HCT116 (cell line): ENCODE data around the gene ERMN. TPM values are rescaled to one million over a fixed set of nuclear protein-coding genes. Genes with fewer than 3 reads are reported as not detected.

Experiments used
- ATAC-seq: fragments of 200-7000 bp; cut with Tn5 transposase; 2 replicates; pipeline ENCODE4 v1.9.1; 2020; ENCODE audit warnings: mild to moderate bottlenecking, moderate library complexity
- BruUV-seq: library from RNA; stranded (reverse); fragments of 400-500 nt; replicated peaks from 2 replicates; lab custom pipeline; 2021; lab: Mats Ljungman, UMichigan
- CTCF ChIA-PET: fragments of 300-600 bp; sonication (Branson Sonifier 250); formaldehyde crosslinking; loops from one replicate; lab custom pipeline; 2021; ENCODE audit warnings: antibody characterized with exemption; lab: Charles Lee
- POLR2A ChIA-PET: fragments of 300-600, 350-600 bp; sonication (Branson Sonifier 250); formaldehyde crosslinking; loops from one replicate; lab custom pipeline; 2021; ENCODE audit warnings: antibody characterized with exemption; lab: Charles Lee
- RAD21 ChIA-PET, 2 experiments: fragments of 300-600 bp; sonication (Branson Sonifier 250); formaldehyde crosslinking; loops; one replicate each; lab custom pipeline; 2023; ENCODE audit warnings: low total read pairs in 2 of 2; ENCODE audit not compliant: uncharacterized antibody in 2 of 2, unreplicated experiment in 2 of 2, low non-redundant PET in 1 of 2; lab: Charles Lee
- DNase-seq: peaks from one replicate; pipeline ENCODE4 v3.0.0-alpha.2; 2010; ENCODE audit warnings: low read depth, low spot score
- H2AFZ ChIP-seq: fragments of 200-600 bp; shearing (Covaris generic), sonication (generic); 2 replicates; pipeline ENCODE4 v1.6.1; 2017; ENCODE audit warnings: low read depth, mixed run types, mixed read lengths, antibody characterized with exemption, low read length; ENCODE audit not compliant: poor library complexity, severe bottlenecking
- H3K27ac ChIP-seq: 2 replicates; pipeline ENCODE4 v1.5.1; 2012; ENCODE audit warnings: low read depth, low read length
- H3K27me3 ChIP-seq: fragments of 200-600 bp; sonication (generic); 2 replicates; pipeline ENCODE4 v1.6.1; 2016; ENCODE audit warnings: mixed run types, low read length, mixed read lengths; ENCODE audit not compliant: insufficient read depth
- H3K36me3 ChIP-seq, 2 experiments: fragments of 200-500 bp in 1 of 2; fragments of 200-600 bp in 1 of 2; sonication (Bioruptor generic) in 1 of 2; sonication (generic) in 1 of 2; 2 replicates each; pipeline versions ENCODE4 v1.5.1 to v1.6.1; 2014 to 2016; ENCODE audit warnings: low read length in 2 of 2, inconsistent platforms in 1 of 2, mixed read lengths in 1 of 2, mixed run types in 1 of 2; ENCODE audit not compliant: insufficient read depth in 2 of 2, control insufficient read depth in 1 of 2
- H3K4me1 ChIP-seq, 2 experiments: fragments of 200-600 bp in 1 of 2; sonication (generic) in 1 of 2; 2 replicates each; pipeline versions ENCODE4 v1.5.1 to v1.6.1; 2012 to 2017; ENCODE audit warnings: low read length in 2 of 2, inconsistent platforms in 1 of 2, mild to moderate bottlenecking in 1 of 2, mixed read lengths in 1 of 2, mixed run types in 1 of 2, moderate library complexity in 1 of 2; ENCODE audit not compliant: insufficient read depth in 2 of 2, control insufficient read depth in 1 of 2
- H3K4me2 ChIP-seq: fragments of 200-600 bp; sonication (generic); 2 replicates; pipeline ENCODE4 v1.6.1; 2017; ENCODE audit warnings: mixed run types, low read length, mixed read lengths
- H3K4me3 ChIP-seq, 2 experiments: fragments of 200-600 bp in 1 of 2; sonication (generic) in 1 of 2; replicated peaks in 1 of 2; 2 replicates each; pipeline ENCODE4 v1.5.1; 2011 to 2016; ENCODE audit warnings: low read length in 2 of 2, control low read depth in 1 of 2, low read depth in 1 of 2, mild to moderate bottlenecking in 1 of 2, mixed read lengths in 1 of 2, mixed run types in 1 of 2
- H3K79me2 ChIP-seq: fragments of 200-600 bp; sonication (generic); 2 replicates; pipeline ENCODE4 v1.6.1; 2017; ENCODE audit warnings: mild to moderate bottlenecking, mixed run types, low read length, moderate library complexity, mixed read lengths; ENCODE audit not compliant: insufficient read depth
- H3K9ac ChIP-seq: fragments of 200-600 bp; sonication (generic); 2 replicates; pipeline ENCODE4 v1.6.1; 2016; ENCODE audit warnings: low read length, mixed read lengths
- H3K9me2 ChIP-seq: fragments of 200-600 bp; sonication (generic), shearing (Covaris generic); 2 replicates; pipeline ENCODE4 v1.6.1; 2017; ENCODE audit warnings: mixed run types, mild to moderate bottlenecking, moderate library complexity; ENCODE audit not compliant: insufficient read depth
- H3K9me3 ChIP-seq, 2 experiments: fragments of 200-500 bp in 1 of 2; fragments of 200-600 bp in 1 of 2; sonication (Bioruptor generic) in 1 of 2; sonication (generic) in 1 of 2; 2 replicates each; pipeline ENCODE4 v1.6.1; 2014 to 2017; ENCODE audit warnings: low read length in 2 of 2, mixed read lengths in 2 of 2, inconsistent platforms in 1 of 2, low read depth in 1 of 2, mild to moderate bottlenecking in 1 of 2, mixed run types in 1 of 2, moderate library complexity in 1 of 2; ENCODE audit not compliant: control insufficient read depth in 1 of 2, insufficient read depth in 1 of 2
- H4K20me1 ChIP-seq: fragments of 200-600 bp; sonication (generic), shearing (Covaris generic); 2 replicates; pipeline ENCODE4 v1.6.1; 2017; ENCODE audit warnings: mixed run types, mild to moderate bottlenecking, moderate library complexity; ENCODE audit not compliant: insufficient read depth
- CBX3 ChIP-seq: IDR thresholded peaks from 2 replicates; pipeline ENCODE4 v1.6.1; 2012; ENCODE audit warnings: low read depth
- CEBPB ChIP-seq: IDR thresholded peaks from 2 replicates; pipeline ENCODE4 v1.6.1; 2012; ENCODE audit warnings: low read depth
- ELF1 ChIP-seq: IDR thresholded peaks from 2 replicates; pipeline ENCODE4 v1.6.1; 2012; ENCODE audit warnings: low read depth, borderline replicate concordance
- FOSL1 ChIP-seq: IDR thresholded peaks from 2 replicates; pipeline ENCODE4 v1.6.1; 2012; ENCODE audit warnings: low read depth
- POLR2A ChIP-seq: IDR thresholded peaks from 2 replicates; pipeline ENCODE4 v1.7.0; 2011; ENCODE audit warnings: borderline replicate concordance; ENCODE audit not compliant: insufficient read depth, insufficient read length; ENCODE audit errors: extremely low read depth
- POLR2AphosphoS5 ChIP-seq: IDR thresholded peaks from 2 replicates; pipeline ENCODE4 v1.6.1; 2011; ENCODE audit warnings: mild to moderate bottlenecking, low read depth, low read length, moderate library complexity
- RAD21 ChIP-seq: IDR thresholded peaks from 2 replicates; pipeline ENCODE4 v1.6.1; 2012; ENCODE audit warnings: low read depth, mild to moderate bottlenecking
- SIN3A ChIP-seq: IDR thresholded peaks from 2 replicates; pipeline ENCODE4 v1.6.1; 2012; ENCODE audit warnings: low read depth
- SP1 ChIP-seq: IDR thresholded peaks from 2 replicates; pipeline ENCODE4 v1.6.1; 2012; ENCODE audit warnings: low read depth
- SRF ChIP-seq: IDR thresholded peaks from 2 replicates; pipeline ENCODE4 v1.6.1; 2012; ENCODE audit warnings: low read depth
- TCF7L2 ChIP-seq: IDR thresholded peaks from 2 replicates; pipeline ENCODE4 v1.7.0; 2011; ENCODE audit warnings: borderline replicate concordance, inconsistent platforms; ENCODE audit not compliant: insufficient read depth, insufficient read length; ENCODE audit errors: extremely low read depth
- ZNF274 ChIP-seq: fragments of 200-500 bp; sonication (Bioruptor generic); IDR thresholded peaks from 2 replicates; pipeline ENCODE4 v1.6.1; 2014; ENCODE audit warnings: mild to moderate bottlenecking, low read depth, low read length, inconsistent platforms
- intact Hi-C: fragments of 100-400 bp; cut with micrococcal nuclease; formaldehyde crosslinking; loops from 2 replicates; pipeline ENCODE4 v1.10.0; 2022
- total RNA-seq: library from RNA; stranded (reverse); gene quantifications from one replicate; pipeline ENCODE4 v1.2.1, GENCODE V29; 2021; ENCODE audit not compliant: unreplicated experiment
- TF ChIP-seq, protein P1 (sequence below), 3 experiments: fragments of 200-600 bp in 1 of 3; sonication (generic) in 1 of 3; IDR thresholded peaks in 2 of 3; conservative IDR thresholded peaks in 1 of 3; 2 replicates each; pipeline ENCODE4 v1.5.1; 2012 to 2017; ENCODE audit warnings: low read depth in 2 of 3, low read length in 2 of 3, antibody characterized with exemption in 1 of 3, borderline replicate concordance in 1 of 3, control low read depth in 1 of 3, mild to moderate bottlenecking in 1 of 3, mixed read lengths in 1 of 3, mixed run types in 1 of 3, moderate library complexity in 1 of 3; ENCODE audit not compliant: insufficient read depth in 1 of 3
- TF ChIP-seq, protein P2 (sequence below): IDR thresholded peaks from 2 replicates; pipeline ENCODE4 v1.6.1; 2012; ENCODE audit warnings: low read depth
- TF ChIP-seq, protein P3 (sequence below): IDR thresholded peaks from 2 replicates; pipeline ENCODE4 v1.6.1; 2012

Gene ERMN
- total RNA-seq, 1 experiment from 2014 or later = not detected

DNA sequence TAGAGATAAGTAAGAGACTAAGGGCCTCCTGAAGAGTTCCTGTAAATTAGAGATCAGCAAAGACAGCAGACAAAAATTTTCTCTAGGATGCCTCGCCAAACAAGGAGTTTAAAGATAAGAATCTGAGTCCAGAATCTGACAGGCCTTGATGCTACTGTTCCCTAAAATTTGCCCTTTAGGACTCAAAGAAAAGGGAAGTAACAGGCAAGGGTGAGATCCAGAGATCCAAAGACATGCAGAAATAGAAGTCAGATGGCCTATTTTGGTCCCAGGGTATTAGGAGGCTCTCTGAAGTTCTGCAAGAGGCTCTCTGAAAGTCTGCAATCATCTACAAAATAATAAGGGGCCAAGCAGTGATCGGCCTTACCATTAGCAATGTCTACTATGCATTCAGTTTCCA, 35.1 kb downstream of the ERMN start:
- CTCF ChIA-PET = no interaction called here
- no TSS peak for BruUV-seq
- no peak overlapping the region for H2AFZ ChIP-seq
- H3K9ac ChIP-seq = no peak overlapping the region
- POLR2A ChIA-PET = no interaction called here
- no peaks in the 10 kb centered on the region for H3K9me2 ChIP-seq
- no peak overlapping the region for H3K27ac ChIP-seq
- RAD21 ChIA-PET = no interaction called here
- DNase-seq (no peak), ATAC-seq (no peak)
- H3K4me3 ChIP-seq = no peak overlapping the region
- H3K4me1 ChIP-seq = no peaks in the 10 kb centered on the region
- intact Hi-C loops = no loop called here
- no peaks in the 10 kb centered on the region for H3K9me3 ChIP-seq
- H4K20me1 ChIP-seq = no peaks in the 10 kb centered on the region
- no peaks in the 10 kb centered on the region for H3K79me2 ChIP-seq
- no peaks in the 10 kb centered on the region for H3K36me3 ChIP-seq
- H3K4me2 ChIP-seq = no peak overlapping the region
- no peaks in the 10 kb centered on the region for H3K27me3 ChIP-seq
- no peak for TF ChIP-seq ELF1
- TF ChIP-seq, protein P1, sequence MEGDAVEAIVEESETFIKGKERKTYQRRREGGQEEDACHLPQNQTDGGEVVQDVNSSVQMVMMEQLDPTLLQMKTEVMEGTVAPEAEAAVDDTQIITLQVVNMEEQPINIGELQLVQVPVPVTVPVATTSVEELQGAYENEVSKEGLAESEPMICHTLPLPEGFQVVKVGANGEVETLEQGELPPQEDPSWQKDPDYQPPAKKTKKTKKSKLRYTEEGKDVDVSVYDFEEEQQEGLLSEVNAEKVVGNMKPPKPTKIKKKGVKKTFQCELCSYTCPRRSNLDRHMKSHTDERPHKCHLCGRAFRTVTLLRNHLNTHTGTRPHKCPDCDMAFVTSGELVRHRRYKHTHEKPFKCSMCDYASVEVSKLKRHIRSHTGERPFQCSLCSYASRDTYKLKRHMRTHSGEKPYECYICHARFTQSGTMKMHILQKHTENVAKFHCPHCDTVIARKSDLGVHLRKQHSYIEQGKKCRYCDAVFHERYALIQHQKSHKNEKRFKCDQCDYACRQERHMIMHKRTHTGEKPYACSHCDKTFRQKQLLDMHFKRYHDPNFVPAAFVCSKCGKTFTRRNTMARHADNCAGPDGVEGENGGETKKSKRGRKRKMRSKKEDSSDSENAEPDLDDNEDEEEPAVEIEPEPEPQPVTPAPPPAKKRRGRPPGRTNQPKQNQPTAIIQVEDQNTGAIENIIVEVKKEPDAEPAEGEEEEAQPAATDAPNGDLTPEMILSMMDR (IDR thresholded peaks at IDR 0.05 in 2 of 3, conservative IDR thresholded peaks at IDR 0.05 in 1 of 3; ENCODE audit: borderline replicate concordance in 1 of 3, insufficient read depth in 1 of 3, low read depth in 2 of 3, low read length in 2 of 3) = no peak
- TF ChIP-seq SRF = no peak
- no peak for TF ChIP-seq FOSL1
- no peak for TF ChIP-seq SIN3A
- TF ChIP-seq, protein P2, sequence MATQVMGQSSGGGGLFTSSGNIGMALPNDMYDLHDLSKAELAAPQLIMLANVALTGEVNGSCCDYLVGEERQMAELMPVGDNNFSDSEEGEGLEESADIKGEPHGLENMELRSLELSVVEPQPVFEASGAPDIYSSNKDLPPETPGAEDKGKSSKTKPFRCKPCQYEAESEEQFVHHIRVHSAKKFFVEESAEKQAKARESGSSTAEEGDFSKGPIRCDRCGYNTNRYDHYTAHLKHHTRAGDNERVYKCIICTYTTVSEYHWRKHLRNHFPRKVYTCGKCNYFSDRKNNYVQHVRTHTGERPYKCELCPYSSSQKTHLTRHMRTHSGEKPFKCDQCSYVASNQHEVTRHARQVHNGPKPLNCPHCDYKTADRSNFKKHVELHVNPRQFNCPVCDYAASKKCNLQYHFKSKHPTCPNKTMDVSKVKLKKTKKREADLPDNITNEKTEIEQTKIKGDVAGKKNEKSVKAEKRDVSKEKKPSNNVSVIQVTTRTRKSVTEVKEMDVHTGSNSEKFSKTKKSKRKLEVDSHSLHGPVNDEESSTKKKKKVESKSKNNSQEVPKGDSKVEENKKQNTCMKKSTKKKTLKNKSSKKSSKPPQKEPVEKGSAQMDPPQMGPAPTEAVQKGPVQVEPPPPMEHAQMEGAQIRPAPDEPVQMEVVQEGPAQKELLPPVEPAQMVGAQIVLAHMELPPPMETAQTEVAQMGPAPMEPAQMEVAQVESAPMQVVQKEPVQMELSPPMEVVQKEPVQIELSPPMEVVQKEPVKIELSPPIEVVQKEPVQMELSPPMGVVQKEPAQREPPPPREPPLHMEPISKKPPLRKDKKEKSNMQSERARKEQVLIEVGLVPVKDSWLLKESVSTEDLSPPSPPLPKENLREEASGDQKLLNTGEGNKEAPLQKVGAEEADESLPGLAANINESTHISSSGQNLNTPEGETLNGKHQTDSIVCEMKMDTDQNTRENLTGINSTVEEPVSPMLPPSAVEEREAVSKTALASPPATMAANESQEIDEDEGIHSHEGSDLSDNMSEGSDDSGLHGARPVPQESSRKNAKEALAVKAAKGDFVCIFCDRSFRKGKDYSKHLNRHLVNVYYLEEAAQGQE = no peak
- no peak for TF ChIP-seq POLR2AphosphoS5
- TF ChIP-seq TCF7L2 = no peak
- TF ChIP-seq RAD21 = no peak
- no peak for TF ChIP-seq ZNF274
- TF ChIP-seq, protein P3, sequence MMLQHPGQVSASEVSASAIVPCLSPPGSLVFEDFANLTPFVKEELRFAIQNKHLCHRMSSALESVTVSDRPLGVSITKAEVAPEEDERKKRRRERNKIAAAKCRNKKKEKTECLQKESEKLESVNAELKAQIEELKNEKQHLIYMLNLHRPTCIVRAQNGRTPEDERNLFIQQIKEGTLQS = no peak
- TF ChIP-seq CBX3 = no peak
- no peak for TF ChIP-seq POLR2A
- TF ChIP-seq SP1 = no peak
- no peak for TF ChIP-seq CEBPB
